HG02840 (cell line): ENCODE results near the gene TNPO2.

ENCODE experiments used
- ATAC-seq: cut with Tn5 transposase; IDR thresholded peaks from one replicate; pipeline ENCODE4 v1.9.1; 2021; ENCODE audit warnings: mild to moderate bottlenecking, moderate library complexity, moderate number of reproducible peaks; ENCODE audit not compliant: unreplicated experiment, low FRiP score

The TNPO2 gene

GRCh38 chr19:12657966-12658365 is 65.8 kb downstream of the TNPO2 start:
- ATAC-seq: no peak

DNA sequence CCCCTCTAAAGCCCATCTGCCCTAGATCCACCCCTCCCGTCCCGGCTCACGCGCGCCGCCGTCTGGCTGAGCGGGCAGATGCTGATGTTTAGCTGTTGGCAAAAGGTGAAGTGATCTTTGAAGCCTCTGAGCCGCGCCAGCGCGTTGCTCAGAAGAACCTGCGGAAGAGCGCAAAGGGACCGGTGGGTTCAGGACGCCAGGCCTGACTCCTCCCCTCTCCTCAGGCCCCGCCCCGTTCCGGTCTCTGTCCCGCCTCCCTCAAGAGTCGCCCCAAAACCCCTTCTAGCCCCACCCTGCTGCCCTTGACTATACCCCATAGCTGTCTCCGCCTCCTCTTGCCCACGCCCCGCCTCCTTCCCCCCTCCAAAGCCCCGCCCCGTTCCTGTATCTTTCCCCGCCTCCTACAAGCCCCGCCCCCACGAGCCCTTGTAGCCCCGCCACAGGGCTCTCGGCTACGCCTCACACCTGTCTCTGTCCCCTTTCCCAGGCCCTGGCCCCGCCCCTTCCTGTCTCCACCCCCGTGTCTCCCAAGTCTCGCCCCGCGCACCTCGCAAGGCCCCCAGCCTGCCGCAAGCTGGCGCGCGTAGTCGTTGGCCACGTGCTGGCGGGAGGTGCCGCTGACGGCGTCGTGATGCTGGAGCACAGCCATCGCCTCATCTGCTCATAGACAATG is 66.7 kb downstream of the TNPO2 start:
- no peak for ATAC-seq

GRCh38 chr19:12655546-12655945 is 68.2 kb downstream of the TNPO2 start:
- no peak for ATAC-seq

DNA sequence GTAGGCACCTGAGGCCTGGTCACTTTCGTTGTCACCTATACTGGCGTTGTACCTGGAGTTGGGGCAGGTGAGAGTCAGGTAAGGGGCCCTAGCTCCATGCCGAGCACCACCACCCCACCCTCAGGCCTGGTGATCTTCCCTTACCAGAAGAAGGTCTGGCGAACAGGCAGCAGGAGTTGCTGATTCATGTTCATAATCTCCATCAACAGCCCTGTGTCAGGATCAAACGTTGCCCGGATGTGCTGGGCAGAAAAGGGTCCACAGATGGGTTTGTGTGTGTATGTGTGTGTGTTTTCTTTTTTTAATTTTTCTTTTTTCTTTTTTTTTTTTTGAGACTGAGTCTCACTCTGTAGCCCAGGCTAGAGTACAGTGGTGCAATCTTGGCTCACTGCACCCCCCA is 71.5 kb downstream of the TNPO2 start:
- no peak for ATAC-seq

DNA sequence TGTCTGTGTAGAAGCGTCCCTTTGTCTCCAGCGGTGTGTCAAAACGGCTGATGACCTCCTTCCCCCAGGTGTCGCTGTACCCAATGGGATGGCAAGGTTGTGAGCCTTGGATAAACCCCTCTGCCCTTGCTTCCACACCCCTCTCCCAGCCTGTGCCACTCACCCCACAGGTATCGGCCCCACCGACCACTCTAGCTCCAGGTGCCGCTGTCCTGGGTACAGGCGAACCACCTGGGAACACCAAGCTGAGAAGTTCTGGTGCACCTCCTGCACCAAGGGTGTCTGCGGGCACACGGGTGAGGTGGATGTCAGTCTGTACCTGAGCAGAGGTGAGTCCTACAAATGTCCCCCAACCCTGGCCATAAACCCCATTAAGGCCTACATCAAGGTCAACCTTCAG is 73.8 kb downstream of the TNPO2 start:
- ATAC-seq: no peak
